Colonic mucosa (tissue), 4 donors: Measurements from ENCODE around the gene FAU. TPM values are rescaled to one million over a fixed set of nuclear protein-coding genes. Genes with fewer than 3 reads are reported as not detected.
A peak's percentile ranks its signal among the peaks of the same experiment; 100 is the strongest.

Experiments
- DNase-seq: peaks from one replicate; pipeline ENCODE4 v3.0.0-alpha.2; 2020
- H3K27ac ChIP-seq: fragments of 200-600 bp; one replicate; pipeline ENCODE4 v1.8.0; 2021
- H3K27me3 ChIP-seq: fragments of 200-600 bp; one replicate; pipeline ENCODE4 v1.8.0; 2021
- H3K36me3 ChIP-seq: fragments of 200-600 bp; one replicate; pipeline ENCODE4 v1.8.0; 2021
- H3K4me1 ChIP-seq: fragments of 200-600 bp; one replicate; pipeline ENCODE4 v1.8.0; 2021; ENCODE audit warnings: mild to moderate bottlenecking
- H3K4me3 ChIP-seq: fragments of 200-600 bp; one replicate; pipeline ENCODE4 v1.8.0; 2021
- H3K9ac ChIP-seq, 2 donors: one replicate each; pipeline ENCODE4 v1.7.0; 2013; ENCODE audit warnings: control low read depth in 2 of 2, low read depth in 2 of 2, low read length in 2 of 2
- H3K9me3 ChIP-seq: fragments of 200-600 bp; one replicate; pipeline ENCODE4 v1.8.0; 2021
- intact Hi-C: fragments of 100-400 bp; cut with DNase I; formaldehyde crosslinking; loops from one replicate; pipeline ENCODE4 v1.14.1; 2022
- total RNA-seq, 2 donors: library from RNA; stranded (reverse); fragmentation: NEBNext Ultra II Directional in 1 of 2; extraction: Animal tissue kit (Norgen Biotek cat#: 25700) in 1 of 2; gene quantifications; one replicate each; pipeline ENCODE4 v1.2.1, GENCODE V29; 2021
- TF ChIP-seq, protein P1 (sequence below): fragments of 200-600 bp; IDR thresholded peaks from one replicate; pipeline ENCODE4 v1.8.0; 2022; ENCODE audit warnings: antibody characterized with exemption, mild to moderate bottlenecking
- donor health status: healthy.
- donor health status: DM: no; HTN: no; CAD: no.
- donor health status: DM: no; HTN: no; CAD: no.

FAU gene
- total RNA-seq, 2 donors from 2014 or later = 752 to 950 TPM

DNA sequence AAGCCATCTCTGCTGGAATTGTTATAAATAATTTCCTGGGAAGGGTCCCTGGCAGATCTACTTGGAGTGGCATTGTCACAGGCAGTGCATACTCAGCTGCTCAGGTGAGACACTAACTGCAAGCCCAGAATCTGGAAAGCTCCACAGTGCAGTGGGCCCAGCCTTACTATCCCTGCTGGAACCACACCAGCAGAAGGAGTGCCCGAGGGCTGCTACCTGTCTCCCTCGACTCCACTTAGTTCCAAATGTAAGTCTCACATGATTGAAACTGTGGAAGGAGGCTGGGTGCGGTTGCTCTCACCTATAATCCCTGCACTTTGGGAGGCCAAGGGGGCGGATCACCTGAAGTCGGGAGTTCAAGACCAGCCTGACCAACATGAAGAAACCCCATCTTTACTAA, 26.7 kb upstream of the FAU start:
- Histone ChIP-seq H3K9me3 (no peaks in the 10 kb centered on the region), H3K4me1 (no peaks in the 10 kb centered on the region), H3K4me3 (no peak overlapping the region), H3K9ac (no peak overlapping the region), H3K36me3 (no peaks in the 10 kb centered on the region), H3K27ac (no peak overlapping the region), H3K27me3 (no peaks in the 10 kb centered on the region)
- no peak for DNase-seq
- intact Hi-C loops = no loop called here
- TF ChIP-seq, protein P1, sequence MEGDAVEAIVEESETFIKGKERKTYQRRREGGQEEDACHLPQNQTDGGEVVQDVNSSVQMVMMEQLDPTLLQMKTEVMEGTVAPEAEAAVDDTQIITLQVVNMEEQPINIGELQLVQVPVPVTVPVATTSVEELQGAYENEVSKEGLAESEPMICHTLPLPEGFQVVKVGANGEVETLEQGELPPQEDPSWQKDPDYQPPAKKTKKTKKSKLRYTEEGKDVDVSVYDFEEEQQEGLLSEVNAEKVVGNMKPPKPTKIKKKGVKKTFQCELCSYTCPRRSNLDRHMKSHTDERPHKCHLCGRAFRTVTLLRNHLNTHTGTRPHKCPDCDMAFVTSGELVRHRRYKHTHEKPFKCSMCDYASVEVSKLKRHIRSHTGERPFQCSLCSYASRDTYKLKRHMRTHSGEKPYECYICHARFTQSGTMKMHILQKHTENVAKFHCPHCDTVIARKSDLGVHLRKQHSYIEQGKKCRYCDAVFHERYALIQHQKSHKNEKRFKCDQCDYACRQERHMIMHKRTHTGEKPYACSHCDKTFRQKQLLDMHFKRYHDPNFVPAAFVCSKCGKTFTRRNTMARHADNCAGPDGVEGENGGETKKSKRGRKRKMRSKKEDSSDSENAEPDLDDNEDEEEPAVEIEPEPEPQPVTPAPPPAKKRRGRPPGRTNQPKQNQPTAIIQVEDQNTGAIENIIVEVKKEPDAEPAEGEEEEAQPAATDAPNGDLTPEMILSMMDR = no peak

DNA sequence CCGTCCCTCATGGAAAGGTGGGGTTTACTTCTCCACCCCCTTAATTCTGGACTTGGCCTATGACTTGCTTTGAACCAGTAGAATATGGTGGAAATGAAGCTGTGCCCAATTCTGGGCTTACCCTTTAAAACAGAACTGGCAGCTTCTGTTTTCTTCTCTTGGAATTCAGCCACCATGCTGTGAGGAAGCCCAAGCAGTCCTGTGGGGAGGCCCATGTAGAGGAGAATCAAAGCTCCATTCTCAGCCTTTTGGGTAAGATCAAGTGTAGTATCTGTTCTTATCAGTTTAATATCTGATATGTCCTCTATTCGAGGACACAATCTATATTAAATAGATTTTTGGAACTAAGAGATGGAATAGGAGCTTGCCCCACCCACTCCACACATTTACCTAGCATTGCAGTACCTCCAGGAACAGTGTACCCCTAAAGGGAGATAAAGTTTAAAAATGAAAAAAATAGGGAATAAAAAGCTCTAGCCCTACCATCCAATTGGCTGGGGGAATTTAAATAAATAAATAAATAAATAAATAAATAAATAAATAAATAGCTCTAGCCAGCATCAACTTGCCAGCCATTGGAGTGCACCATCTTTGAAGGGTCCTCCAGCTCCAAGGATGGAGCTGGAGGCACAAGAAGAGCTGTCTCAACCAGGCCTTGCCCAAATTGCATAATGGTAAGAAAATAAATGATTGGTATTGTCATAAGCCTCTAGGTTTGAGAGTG, 25.6 kb upstream of the FAU start:
- no peaks in the 10 kb centered on the region for H3K27me3 ChIP-seq
- H3K36me3 ChIP-seq = no peaks in the 10 kb centered on the region

DNA sequence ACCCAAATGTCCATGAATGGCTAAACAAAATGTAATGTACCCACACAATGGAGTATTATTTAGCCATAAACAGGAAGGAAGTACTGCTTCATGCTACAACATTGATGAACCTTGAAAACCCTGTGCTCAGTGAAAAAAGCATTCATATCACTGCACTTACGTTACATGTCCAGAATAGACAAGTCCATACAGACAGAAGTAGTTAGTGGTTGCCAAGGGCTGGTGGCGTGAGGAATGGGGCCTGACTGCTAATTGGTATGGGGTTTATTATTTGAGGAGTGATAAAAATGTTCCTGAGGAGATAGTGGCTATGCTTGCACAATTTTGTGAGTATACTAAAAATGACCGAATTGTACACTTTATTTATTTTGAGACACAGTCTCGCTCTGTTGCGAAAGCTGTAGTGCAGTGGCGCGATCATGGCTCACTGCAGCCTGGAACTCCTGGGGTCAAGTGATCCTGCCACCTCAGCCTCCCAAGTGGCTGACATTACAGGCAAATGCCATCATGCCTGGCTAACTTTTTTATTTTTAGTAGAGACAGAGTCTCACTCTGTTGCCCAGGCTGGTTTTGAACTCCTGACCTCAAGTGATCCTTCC, 20.1 kb upstream of the FAU start:
- Histone ChIP-seq H3K4me1 (no peaks in the 10 kb centered on the region), H3K9me3 (no peaks in the 10 kb centered on the region), H3K4me3 (no peak overlapping the region), H3K36me3 (no peaks in the 10 kb centered on the region), H3K27ac (no peak overlapping the region), H3K27me3 (no peaks in the 10 kb centered on the region), H3K9ac (no peak overlapping the region)
- TF ChIP-seq, protein P1 = no peak
- DNase-seq = no peak
- intact Hi-C loops = no loop called here

More for the DNA sequence above, 25.6 kb upstream of the FAU start:
- no peaks in the 10 kb centered on the region for H3K9me3 ChIP-seq
- TF ChIP-seq, protein P1 = no peak
- no peak for DNase-seq
- no peak overlapping the region for H3K4me3 ChIP-seq
- H3K4me1 ChIP-seq = no peaks in the 10 kb centered on the region
- no peak overlapping the region for H3K9ac ChIP-seq
- intact Hi-C loops = no loop called here
- no peak overlapping the region for H3K27ac ChIP-seq

DNA sequence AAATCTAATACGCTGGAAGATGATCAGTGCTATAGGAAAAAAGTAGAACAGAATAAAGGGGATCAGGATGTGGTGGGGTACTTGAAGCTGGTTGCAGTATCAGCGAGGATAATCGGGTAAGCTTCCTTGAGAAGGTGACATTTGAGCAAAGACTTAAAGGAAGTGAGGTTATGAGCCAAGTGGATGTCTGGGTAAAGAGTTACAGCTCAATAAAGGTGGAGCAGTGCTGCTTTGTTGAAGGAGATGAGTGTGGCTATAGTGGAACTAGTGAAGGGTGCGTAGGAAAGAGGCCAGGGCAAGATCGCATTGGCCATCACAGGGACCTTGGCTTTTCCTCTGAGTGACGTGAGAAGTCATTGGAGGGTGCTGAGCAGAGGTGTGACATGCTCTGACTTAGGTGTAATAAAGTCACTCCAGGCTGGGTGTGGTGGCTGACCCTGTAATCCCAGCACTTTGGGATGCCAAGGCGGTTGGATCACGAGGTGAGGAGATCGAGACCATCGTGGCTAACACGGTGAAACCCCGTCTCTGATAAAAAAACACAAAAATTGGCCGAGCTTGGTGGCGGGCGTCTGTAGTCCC, 14.7 kb upstream of the FAU start:
- H3K9ac ChIP-seq = peak overlapping the region; percentile 26 to 62
- TF ChIP-seq, protein P1 = no peak
- peak; percentile 65 for DNase-seq
- no peak overlapping the region for H3K4me3 ChIP-seq
- intact Hi-C loops = loop anchor here (5.0 kb wide), 1 partner anchor 46 kb away; the partner anchor contains the start of gene CAPN1
- H3K27ac ChIP-seq = peak overlapping the region; percentile 94
- no peaks in the 10 kb centered on the region for H3K9me3 ChIP-seq
- no peaks in the 10 kb centered on the region for H3K27me3 ChIP-seq
- peaks cover 15% of the 10 kb centered on the region for H3K4me1 ChIP-seq
- H3K36me3 ChIP-seq = peaks cover 2% of the 10 kb centered on the region

DNA sequence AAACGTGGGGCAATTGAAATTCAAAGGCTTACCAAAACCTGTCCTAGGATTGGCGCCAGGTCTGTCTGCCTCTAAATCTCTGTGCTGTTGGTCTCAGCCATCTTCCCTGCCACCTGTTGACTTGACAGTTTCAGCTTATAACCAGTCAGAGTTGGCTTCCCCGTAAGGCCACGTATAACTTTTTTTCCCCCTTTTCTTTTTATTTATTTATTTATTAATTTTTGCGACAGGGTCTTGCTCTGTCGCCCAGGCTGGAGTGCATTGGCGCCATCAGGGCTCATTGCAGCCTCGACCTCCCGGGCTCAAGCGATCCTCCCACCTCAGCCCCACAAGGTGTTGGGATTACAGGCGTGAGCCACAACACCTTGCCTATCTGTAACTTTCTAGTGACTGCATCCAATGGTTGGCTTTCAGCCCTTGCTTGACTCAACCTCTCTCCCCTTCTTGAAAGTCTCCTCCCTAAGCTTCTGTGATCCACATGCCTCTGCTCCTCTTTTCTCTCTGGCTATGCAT, 13.8 kb upstream of the FAU start:
- DNase-seq = no peak
- H3K4me1 ChIP-seq = peaks cover 15% of the 10 kb centered on the region
- no peaks in the 10 kb centered on the region for H3K9me3 ChIP-seq
- TF ChIP-seq, protein P1 = no peak
- H3K4me3 ChIP-seq = peak overlapping the region; percentile 86
- intact Hi-C loops = loop anchor here (5.0 kb wide), 1 partner anchor 47 kb away; the partner anchor contains the start of gene CAPN1
- H3K36me3 ChIP-seq = peaks cover 10% of the 10 kb centered on the region
- H3K9ac ChIP-seq = peak overlapping the region; percentile 96 to 98
- H3K27ac ChIP-seq = peak overlapping the region; percentile 94
- no peaks in the 10 kb centered on the region for H3K27me3 ChIP-seq
